ENCODE results near the gene CSNK1E. TPM values are rescaled to one million over a fixed set of nuclear protein-coding genes. Genes with fewer than 3 reads are reported as not detected.

The CSNK1E gene
- total RNA-seq, 1 donor from 2014 or later, result 160 TPM

DNA sequence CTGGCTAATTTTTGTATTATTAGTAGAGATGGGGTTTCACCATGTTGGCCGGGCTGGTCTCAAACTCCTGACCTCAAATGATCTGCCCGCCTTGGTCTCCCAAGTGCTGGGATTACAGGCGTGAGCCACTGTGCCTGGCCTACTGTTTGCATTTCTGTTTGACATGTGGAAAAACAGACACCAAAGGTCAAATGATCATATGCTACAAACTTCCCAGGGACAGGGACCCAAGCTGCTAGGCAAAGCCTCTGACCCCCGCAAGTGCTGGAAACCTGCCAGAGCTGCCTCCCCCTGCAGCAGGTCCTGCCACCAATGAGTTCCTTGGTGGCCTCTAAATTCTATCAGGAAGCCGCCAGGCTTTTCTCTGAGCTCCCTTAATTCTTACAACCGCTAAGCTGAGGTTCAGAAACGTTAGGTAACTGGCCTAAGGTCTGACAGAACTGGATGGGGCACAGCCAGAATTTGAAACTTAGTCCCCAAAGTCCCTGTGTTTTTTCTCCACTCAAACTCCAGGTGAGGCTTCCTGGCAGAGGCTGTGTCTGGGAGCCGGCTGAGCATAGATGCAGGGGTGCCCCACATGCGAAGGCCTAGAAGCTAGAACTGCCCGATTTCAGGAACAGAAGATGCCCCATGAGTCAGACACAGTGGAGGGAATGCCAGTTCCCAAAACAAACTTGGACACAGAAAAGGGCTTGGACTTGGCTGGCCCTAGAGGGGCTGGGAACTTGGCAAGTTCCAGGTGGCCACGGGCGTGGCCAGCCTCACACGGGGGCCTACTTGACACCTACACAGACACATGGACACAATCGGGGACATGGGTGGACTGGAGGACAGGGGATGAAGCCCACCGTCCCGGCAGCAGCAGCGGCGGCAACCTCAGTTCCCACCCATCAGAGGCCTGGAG lies 7.4 kb downstream of the CSNK1E start:
- DNase-seq (ENCODE audit: low spot score), result no peak
- H3K27ac Mint-ChIP-seq, result no peak overlapping the region
- no peaks in the 10 kb centered on the region for H3K27me3 Mint-ChIP-seq (ENCODE audit: low read depth)
- peaks cover 47% of the 10 kb centered on the region for H3K36me3 Mint-ChIP-seq (ENCODE audit: low read depth)
- peaks cover 47% of the 10 kb centered on the region for H3K4me1 Mint-ChIP-seq (ENCODE audit: low read depth)
- H3K4me3 Mint-ChIP-seq (ENCODE audit: low read depth), result no peak overlapping the region
- no peaks in the 10 kb centered on the region for H3K9me3 Mint-ChIP-seq
- intact Hi-C loops (cut with micrococcal nuclease), result no loop called here

DNA sequence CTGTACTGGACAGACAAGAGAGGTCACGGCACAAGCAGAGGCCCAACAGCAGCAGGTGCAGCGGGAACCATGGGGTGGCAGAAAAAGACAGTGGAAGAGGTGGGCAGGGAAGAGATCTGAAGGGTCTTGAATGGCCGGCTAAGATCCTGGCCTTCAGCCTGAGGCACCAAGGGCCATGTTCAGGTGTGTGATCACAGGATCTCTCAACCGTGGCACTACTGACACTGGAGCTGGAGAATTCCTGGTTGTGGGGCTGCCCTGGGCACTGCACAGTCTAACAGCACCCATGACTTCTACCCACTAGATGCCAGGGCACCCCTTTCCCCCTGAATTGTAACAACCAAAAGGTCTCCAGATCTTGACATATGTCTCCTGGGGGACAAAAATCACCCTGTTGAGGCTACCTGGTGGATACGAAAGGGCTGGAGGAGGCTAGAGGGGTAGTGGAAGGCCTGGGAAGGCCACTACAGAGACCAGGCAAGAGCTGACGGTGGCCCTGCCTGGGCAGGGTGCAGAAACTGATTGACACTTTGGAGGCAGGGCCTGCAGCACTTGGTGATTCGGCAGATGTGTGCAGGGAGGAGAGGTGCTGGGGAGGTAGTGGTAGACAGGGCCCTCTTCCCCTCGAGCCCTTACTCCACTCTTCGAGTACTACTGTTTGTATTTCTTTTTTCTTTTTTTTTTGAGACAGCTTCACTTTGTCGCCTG lies 8.3 kb downstream of the CSNK1E start:
- intact Hi-C loops (cut with micrococcal nuclease), result no loop called here
- Mint-ChIP-seq H3K9me3 (no peaks in the 10 kb centered on the region), H3K4me3 (ENCODE audit: low read depth) (no peak overlapping the region), H3K27ac (no peak overlapping the region), H3K27me3 (ENCODE audit: low read depth) (no peaks in the 10 kb centered on the region), H3K4me1 (ENCODE audit: low read depth) (peaks cover 38% of the 10 kb centered on the region), H3K36me3 (ENCODE audit: low read depth) (peaks cover 54% of the 10 kb centered on the region)
- no peak for DNase-seq (ENCODE audit: low spot score)

DNA sequence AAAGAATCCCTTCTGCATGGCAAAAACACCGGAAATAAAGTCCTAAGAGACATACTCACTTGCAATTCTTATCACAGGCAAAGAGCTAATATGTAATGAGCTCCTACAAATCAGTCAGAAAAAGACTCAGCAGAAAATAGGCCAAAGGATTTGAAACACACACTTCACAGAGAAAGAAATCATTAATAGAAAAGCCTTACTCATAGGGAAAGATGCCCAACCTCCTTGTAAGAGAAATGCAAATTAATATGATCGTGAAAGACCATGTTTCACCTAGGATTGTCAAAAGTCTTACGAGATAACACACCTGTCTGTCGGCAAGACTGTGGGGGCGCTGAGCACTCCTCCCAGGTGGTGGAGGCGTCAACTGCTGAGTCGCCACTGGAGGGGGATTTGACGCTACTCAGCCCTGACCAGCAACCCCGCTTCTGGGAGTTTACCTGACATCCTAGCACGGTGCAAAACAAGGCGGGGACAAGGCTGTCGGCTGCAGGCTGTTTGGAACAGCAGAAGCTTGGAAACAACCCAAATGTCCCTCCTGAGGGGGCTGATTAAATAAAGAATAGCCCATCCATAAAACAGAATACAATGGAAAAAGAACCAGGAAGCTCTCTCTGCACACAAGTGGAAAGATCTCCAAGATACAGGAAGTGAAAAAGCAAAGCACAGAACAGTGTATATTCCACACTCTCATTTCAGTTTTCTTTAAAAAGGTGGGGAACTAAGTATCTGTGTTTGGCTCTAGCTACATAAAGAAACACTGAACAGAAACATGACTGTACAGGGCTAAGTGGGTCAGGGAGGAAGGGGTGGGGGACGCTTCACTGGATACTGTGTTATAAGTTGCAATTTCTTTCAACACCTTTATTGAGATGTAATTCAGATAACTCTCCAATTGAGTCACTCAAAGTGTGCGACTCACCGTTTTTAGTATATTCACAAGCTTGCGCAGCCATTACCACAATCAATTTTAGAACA lies 11.5 kb downstream of the CSNK1E start:
- Mint-ChIP-seq H3K27me3 (ENCODE audit: low read depth) (no peaks in the 10 kb centered on the region), H3K9me3 (no peaks in the 10 kb centered on the region), H3K36me3 (ENCODE audit: low read depth) (peaks cover 49% of the 10 kb centered on the region), H3K4me3 (ENCODE audit: low read depth) (no peak overlapping the region), H3K27ac (peak overlapping the region; percentile 64), H3K4me1 (ENCODE audit: low read depth) (peaks cover 15% of the 10 kb centered on the region)
- no peak for DNase-seq (ENCODE audit: low spot score)
- intact Hi-C loops (cut with micrococcal nuclease), result no loop called here

DNA sequence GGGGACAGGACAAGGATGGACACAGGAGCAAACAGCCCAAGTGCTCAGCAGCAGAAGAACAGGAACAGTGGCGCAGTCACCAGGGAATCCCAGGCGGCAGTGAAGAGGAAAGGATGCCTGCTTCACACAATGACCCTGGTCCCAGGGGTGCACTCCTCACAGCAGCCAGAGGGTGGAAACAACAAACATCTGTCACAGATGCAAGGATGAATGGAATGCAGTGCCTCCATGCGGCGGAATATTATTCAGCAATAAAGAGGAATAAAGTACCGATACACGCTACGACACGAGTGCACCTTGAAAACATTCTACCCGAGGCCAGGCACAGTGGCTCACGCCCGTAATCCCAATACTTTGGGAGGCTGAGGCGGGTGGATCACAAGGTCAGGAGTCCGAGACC lies 12.7 kb downstream of the CSNK1E start:
- peaks cover 13% of the 10 kb centered on the region for H3K4me1 Mint-ChIP-seq (ENCODE audit: low read depth)
- intact Hi-C loops (cut with micrococcal nuclease), result no loop called here
- H3K27me3 Mint-ChIP-seq (ENCODE audit: low read depth), result no peaks in the 10 kb centered on the region
- no peak for DNase-seq (ENCODE audit: low spot score)
- no peak overlapping the region for H3K4me3 Mint-ChIP-seq (ENCODE audit: low read depth)
- no peak overlapping the region for H3K27ac Mint-ChIP-seq
- H3K36me3 Mint-ChIP-seq (ENCODE audit: low read depth), result peaks cover 57% of the 10 kb centered on the region
- H3K9me3 Mint-ChIP-seq, result no peaks in the 10 kb centered on the region

DNA sequence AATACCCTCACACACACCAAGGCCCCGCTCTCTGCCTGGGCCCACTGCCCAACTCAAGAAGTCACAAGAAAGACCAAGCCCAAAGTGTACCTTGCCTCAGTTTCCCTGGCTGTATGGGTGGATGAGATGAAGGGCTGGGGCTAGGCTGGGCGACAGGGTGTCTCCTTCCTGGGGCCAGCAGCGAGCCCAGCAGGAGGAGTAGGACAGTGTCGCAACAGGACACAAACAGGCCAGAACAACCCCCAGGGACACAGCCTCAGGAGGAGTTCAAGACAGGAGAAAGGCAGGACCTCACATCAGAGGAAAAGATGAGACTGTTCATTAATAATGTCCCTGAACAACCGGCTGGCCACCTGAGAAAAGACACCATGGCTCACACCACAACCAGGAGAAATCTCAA lies 13.3 kb downstream of the CSNK1E start:
- Mint-ChIP-seq H3K4me1 (ENCODE audit: low read depth) (peaks cover 13% of the 10 kb centered on the region), H3K4me3 (ENCODE audit: low read depth) (no peak overlapping the region), H3K9me3 (no peaks in the 10 kb centered on the region), H3K36me3 (ENCODE audit: low read depth) (peaks cover 58% of the 10 kb centered on the region), H3K27me3 (ENCODE audit: low read depth) (no peaks in the 10 kb centered on the region), H3K27ac (no peak overlapping the region)
- intact Hi-C loops (cut with micrococcal nuclease), result no loop called here
- no peak for DNase-seq (ENCODE audit: low spot score)

DNA sequence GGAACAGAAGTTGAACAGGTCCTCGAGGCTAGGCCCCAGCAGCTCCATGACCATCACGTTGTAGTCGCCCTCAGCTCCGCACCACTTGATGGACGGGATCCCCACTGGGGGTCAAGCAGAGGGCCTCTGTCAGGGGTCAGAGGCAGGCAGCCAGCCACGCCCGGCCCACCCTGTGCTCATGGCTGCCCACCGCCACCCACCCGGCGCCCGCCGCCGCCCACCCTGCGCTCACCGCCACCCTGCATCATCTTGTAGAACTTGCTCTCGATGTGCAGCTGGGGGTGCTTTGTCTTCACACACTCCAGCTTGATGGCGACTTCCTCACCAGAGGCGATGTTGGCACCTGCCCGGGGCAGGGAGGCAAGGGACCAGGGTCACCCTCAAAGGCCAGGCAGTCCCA lies 14.3 kb downstream of the CSNK1E start:
- intact Hi-C loops (cut with micrococcal nuclease), result no loop called here

DNA sequence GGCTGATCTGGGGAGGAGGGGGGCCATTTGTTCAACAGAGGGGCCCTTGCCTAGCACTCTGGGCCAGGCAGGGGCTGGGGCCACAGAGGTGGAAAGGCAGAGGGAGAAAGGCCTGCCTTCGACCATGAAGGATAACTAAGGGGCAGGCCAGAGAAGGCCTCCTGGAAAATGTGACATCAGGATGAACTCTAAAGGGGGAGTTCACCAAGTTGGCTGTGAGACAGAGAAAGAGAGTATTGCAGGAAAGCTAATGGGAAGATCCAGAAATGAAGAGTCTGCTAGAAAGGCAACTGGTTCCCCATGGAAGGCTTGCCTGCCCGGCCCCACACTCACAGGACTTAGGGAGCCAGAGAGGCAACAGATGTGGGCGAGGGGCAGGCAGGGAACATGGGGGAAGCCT lies 16.3 kb downstream of the CSNK1E start:
- Mint-ChIP-seq H3K4me1 (ENCODE audit: low read depth) (peaks cover 7% of the 10 kb centered on the region), H3K27me3 (ENCODE audit: low read depth) (no peaks in the 10 kb centered on the region), H3K36me3 (ENCODE audit: low read depth) (peaks cover 61% of the 10 kb centered on the region), H3K4me3 (ENCODE audit: low read depth) (no peak overlapping the region), H3K27ac (no peak overlapping the region), H3K9me3 (no peaks in the 10 kb centered on the region)
- no peak for DNase-seq (ENCODE audit: low spot score)
- intact Hi-C loops (cut with micrococcal nuclease), result no loop called here

More for the DNA sequence above, 14.3 kb downstream of the CSNK1E start:
- Mint-ChIP-seq H3K4me3 (ENCODE audit: low read depth) (no peak overlapping the region), H3K4me1 (ENCODE audit: low read depth) (peaks cover 13% of the 10 kb centered on the region), H3K27ac (no peak overlapping the region), H3K9me3 (no peaks in the 10 kb centered on the region), H3K36me3 (ENCODE audit: low read depth) (peaks cover 52% of the 10 kb centered on the region), H3K27me3 (ENCODE audit: low read depth) (no peaks in the 10 kb centered on the region)
- DNase-seq (ENCODE audit: low spot score), result no peak

DNA sequence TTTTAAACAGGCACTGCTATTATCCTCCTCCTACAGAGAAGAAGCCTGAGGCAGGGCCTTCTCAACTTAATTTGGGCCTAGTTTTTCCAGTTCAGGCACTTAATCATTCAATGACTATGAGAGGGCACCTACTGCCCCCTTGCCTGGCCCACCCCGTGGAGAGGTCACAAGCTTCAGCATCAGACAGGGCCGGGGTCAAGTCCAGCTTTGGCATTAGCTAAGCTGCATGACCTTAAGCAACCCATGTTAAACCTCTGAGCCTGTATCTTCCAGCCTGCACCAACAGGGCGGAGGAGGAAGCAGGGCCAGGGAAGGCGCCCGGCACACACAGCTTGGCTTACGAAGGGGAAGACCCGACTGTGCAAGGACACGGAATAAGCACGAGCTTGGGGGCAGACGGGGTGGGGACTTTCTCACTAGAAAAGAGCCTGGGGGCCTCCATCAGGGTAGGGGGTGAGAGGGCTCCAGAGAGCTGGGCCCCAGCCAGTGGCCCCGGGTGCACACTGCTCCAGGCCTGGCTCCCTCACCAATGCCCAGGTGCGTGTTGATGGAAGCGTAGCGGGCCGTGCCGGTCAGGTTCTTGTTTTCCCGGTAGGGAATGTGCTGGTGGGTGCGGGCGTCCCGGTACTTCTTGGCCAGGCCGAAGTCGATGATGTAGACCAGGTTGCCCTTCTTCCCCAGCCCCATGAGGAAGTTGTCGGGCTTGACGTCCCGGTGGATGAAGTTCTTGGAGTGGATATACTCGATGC lies 16.9 kb downstream of the CSNK1E start:
- Mint-ChIP-seq H3K27me3 (ENCODE audit: low read depth) (no peaks in the 10 kb centered on the region), H3K4me1 (ENCODE audit: low read depth) (peaks cover 1% of the 10 kb centered on the region), H3K9me3 (no peaks in the 10 kb centered on the region), H3K27ac (no peak overlapping the region), H3K4me3 (ENCODE audit: low read depth) (no peak overlapping the region), H3K36me3 (ENCODE audit: low read depth) (peaks cover 63% of the 10 kb centered on the region)
- no peak for DNase-seq (ENCODE audit: low spot score)
- intact Hi-C loops (cut with micrococcal nuclease), result no loop called here

DNA sequence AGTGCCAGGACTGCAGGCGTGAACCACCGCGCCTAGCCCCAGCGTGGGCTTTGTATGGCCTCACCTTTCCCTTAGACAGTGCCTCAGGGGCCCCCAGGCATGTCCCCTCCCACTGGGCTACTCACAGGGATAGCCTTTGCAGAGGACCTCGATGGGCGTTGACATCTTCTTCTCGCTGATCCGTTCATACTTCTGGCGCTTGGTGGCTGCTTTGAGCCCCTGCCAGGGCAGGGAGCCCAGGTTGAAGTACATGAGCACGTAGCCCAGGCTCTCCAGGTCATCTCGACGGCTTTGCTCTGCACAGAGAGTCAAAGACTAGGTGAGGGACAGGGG lies 17.5 kb downstream of the CSNK1E start:
- H3K4me1 Mint-ChIP-seq (ENCODE audit: low read depth), result no peaks in the 10 kb centered on the region
- no peaks in the 10 kb centered on the region for H3K27me3 Mint-ChIP-seq (ENCODE audit: low read depth)
- no peaks in the 10 kb centered on the region for H3K9me3 Mint-ChIP-seq
- H3K36me3 Mint-ChIP-seq (ENCODE audit: low read depth), result peaks cover 64% of the 10 kb centered on the region
- intact Hi-C loops (cut with micrococcal nuclease), result no loop called here
- no peak for DNase-seq (ENCODE audit: low spot score)
- no peak overlapping the region for H3K4me3 Mint-ChIP-seq (ENCODE audit: low read depth)
- H3K27ac Mint-ChIP-seq, result no peak overlapping the region

DNA sequence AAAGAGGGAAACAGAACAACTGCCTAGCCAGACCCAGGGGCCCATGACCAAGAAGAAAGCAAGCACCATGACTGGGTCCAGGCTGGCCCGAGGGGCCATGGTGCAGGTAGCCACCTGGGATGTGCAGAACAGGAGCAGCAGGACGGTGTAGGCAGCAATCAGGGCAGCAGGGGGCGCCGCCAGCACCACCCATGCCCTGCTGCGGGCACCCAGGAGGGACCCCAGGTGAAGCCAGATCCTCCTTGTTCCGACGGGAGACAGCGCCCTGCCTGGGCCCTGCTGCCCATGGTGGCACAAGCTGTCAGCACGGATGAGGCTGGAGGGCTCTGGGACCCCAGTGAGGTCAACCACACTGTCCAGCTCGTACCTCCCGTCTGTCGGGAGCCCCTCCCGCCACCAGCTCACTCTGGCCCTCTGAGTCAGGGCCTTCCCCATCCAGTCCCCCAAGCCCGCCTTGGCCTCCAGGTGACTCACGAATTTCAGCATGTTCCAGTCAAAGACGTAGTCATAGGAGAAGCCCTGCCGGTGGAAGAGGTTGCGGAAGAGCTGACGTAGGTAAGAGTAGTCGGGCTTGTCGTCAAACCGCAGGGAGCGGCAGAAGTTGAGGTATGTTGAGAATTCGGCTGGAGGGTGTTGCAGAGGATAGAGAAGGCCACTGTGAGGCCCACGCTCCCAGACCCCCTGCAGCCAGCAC lies 18.8 kb downstream of the CSNK1E start:
- Mint-ChIP-seq H3K27me3 (ENCODE audit: low read depth) (no peaks in the 10 kb centered on the region), H3K27ac (no peak overlapping the region), H3K36me3 (ENCODE audit: low read depth) (peaks cover 63% of the 10 kb centered on the region), H3K4me3 (ENCODE audit: low read depth) (no peak overlapping the region), H3K4me1 (ENCODE audit: low read depth) (no peaks in the 10 kb centered on the region), H3K9me3 (no peaks in the 10 kb centered on the region)
- intact Hi-C loops (cut with micrococcal nuclease), result no loop called here
- DNase-seq (ENCODE audit: low spot score), result no peak

DNA sequence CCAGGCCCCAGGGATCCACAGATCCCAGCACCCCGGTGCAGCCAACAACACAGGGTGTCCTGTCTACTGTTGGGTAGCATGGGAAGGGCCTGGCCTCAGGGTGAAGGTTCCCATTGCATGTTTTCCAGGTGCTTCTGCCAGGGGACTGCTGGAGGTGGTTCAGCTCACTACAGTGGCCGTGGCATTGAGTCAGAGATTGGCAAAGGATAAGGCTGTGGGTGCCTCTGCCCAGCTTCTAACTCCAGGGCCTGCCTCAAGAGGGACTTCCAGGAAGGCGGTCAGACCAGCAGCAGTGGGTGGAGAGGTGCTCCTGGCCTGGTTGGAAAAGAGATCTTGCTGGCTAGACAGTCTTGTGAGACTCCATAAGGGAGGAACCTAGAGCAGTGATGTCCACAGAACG lies 20.9 kb downstream of the CSNK1E start:
- H3K27me3 Mint-ChIP-seq (ENCODE audit: low read depth), result no peaks in the 10 kb centered on the region
- H3K4me1 Mint-ChIP-seq (ENCODE audit: low read depth), result no peaks in the 10 kb centered on the region
- no peaks in the 10 kb centered on the region for H3K9me3 Mint-ChIP-seq
- no peak for DNase-seq (ENCODE audit: low spot score)
- H3K27ac Mint-ChIP-seq, result no peak overlapping the region
- peaks cover 60% of the 10 kb centered on the region for H3K36me3 Mint-ChIP-seq (ENCODE audit: low read depth)
- no peak overlapping the region for H3K4me3 Mint-ChIP-seq (ENCODE audit: low read depth)
- intact Hi-C loops (cut with micrococcal nuclease), result no loop called here

DNA sequence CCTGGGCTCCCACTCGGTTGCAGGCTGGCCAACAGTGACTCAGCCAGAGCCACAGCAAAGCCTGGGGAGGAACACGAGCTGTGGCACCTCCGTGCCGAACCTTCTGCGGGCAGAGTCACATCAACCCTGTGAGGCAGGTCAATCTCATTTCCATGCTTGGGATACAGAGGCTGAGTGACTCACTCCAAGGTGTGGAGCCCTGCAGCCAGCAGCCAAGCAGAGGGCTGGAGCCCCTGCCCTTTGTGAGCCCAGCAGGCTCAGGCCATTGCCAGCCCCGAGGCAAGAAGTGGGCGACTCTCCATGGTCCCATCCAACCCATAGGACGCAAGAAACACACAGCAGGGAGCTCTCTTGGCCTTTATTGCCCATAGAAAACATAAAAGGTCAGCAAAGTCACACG lies 21.4 kb downstream of the CSNK1E start:
- no peak for DNase-seq (ENCODE audit: low spot score)
- intact Hi-C loops (cut with micrococcal nuclease), result no loop called here
- Mint-ChIP-seq H3K27me3 (ENCODE audit: low read depth) (no peaks in the 10 kb centered on the region), H3K27ac (no peak overlapping the region), H3K4me1 (ENCODE audit: low read depth) (no peaks in the 10 kb centered on the region), H3K4me3 (ENCODE audit: low read depth) (no peak overlapping the region), H3K9me3 (no peaks in the 10 kb centered on the region), H3K36me3 (ENCODE audit: low read depth) (peaks cover 62% of the 10 kb centered on the region)
